GM10266 (cell line): Measurements from ENCODE around the gene TRIP13.
"Not testable (repeated sequence)": the region's sequence is repeated elsewhere in the genome, so short reads cannot be mapped to it uniquely, and the experiment has no call there.

ENCODE experiments used
- DNase-seq: peaks from one replicate; pipeline ENCODE4 v3.0.0; 2012; ENCODE audit errors: extremely low spot score
- CTCF ChIP-seq: IDR thresholded peaks from 2 replicates; pipeline ENCODE4 v1.5.1; 2012; ENCODE audit warnings: mild to moderate bottlenecking, low read depth; ENCODE audit not compliant: control insufficient read depth, insufficient read depth; ENCODE audit errors: missing control alignments

TRIP13 gene

GRCh38 chr5:850511-851006 is 42.1 kb upstream of the TRIP13 start, which contains the start of gene ZDHHC11:
Gene ZDHHC11, minus strand, starts transcription at chr5:850986. Its CDS starts 384 bp downstream, at chr5:850602.
- no peak for TF ChIP-seq CTCF

GRCh38 chr5:851076-851475 is 41.6 kb upstream of the TRIP13 start:
- TF ChIP-seq CTCF = no peak
- DNase-seq = no peak

More at GRCh38 chr5:850511-851006, 42.1 kb upstream of the TRIP13 start, which contains the start of gene ZDHHC11:
- no peak for DNase-seq

GRCh38 chr5:851553-851952 is 41.1 kb upstream of the TRIP13 start:
- DNase-seq = no peak

GRCh38 chr5:852018-852417 is 40.7 kb upstream of the TRIP13 start:
- no peak for TF ChIP-seq CTCF

More at GRCh38 chr5:851553-851952, 41.1 kb upstream of the TRIP13 start:
- TF ChIP-seq CTCF = no peak

GRCh38 chr5:852431-853401 is 40.0 kb upstream of the TRIP13 start:
- DNase-seq = no peak
- TF ChIP-seq CTCF = no peak

More at GRCh38 chr5:852018-852417, 40.7 kb upstream of the TRIP13 start:
- no peak for DNase-seq

- not testable (repeated sequence) for DNase-seq
These were observed 39.1 kb upstream of the TRIP13 start for GRCh38 chr5:853416-854090.

GRCh38 chr5:854217-854616 is 38.5 kb upstream of the TRIP13 start:
- no peak for DNase-seq
- TF ChIP-seq CTCF = no peak
